GM23338 (cell line): ENCODE data around the gene YIF1A. TPM values are rescaled to one million over a fixed set of nuclear protein-coding genes. Genes with fewer than 3 reads are reported as not detected.

ENCODE experiments used
- ATAC-seq: fragments of 200-7000 bp; cut with Tn5 transposase; 3 replicates; pipeline ENCODE4 v1.9.1; 2020
- DNase-seq: peaks from one replicate; pipeline ENCODE4 v3.0.0-alpha.2; 2015; ENCODE audit warnings: low spot score
- H2AFZ ChIP-seq: fragments of 200-600 bp; sonication (generic); 2 replicates; pipeline ENCODE4 v1.8.0; 2016; ENCODE audit warnings: antibody characterized with exemption, mild to moderate bottlenecking, moderate library complexity
- H3F3A ChIP-seq: fragments of 200-600 bp; sonication (generic); replicated peaks from 2 replicates; pipeline ENCODE4 v1.8.0; 2017; ENCODE audit warnings: antibody characterized with exemption, mixed run types, low read depth
- H3K27ac ChIP-seq: fragments of 200-600 bp; sonication (generic); 2 replicates; pipeline ENCODE4 v1.6.1; 2016; ENCODE audit warnings: low read depth
- H3K27me3 ChIP-seq: fragments of 200-600 bp; sonication (generic); 2 replicates; pipeline ENCODE4 v1.8.0; 2016; ENCODE audit warnings: mild to moderate bottlenecking, mixed run types, moderate library complexity; ENCODE audit not compliant: insufficient read depth
- H3K36me3 ChIP-seq: fragments of 200-600 bp; sonication (generic); 2 replicates; pipeline ENCODE4 v1.8.0; 2016; ENCODE audit warnings: mild to moderate bottlenecking; ENCODE audit not compliant: insufficient read depth
- H3K4me1 ChIP-seq: fragments of 200-600 bp; sonication (generic); 2 replicates; pipeline ENCODE4 v1.8.0; 2016; ENCODE audit warnings: mild to moderate bottlenecking, moderate library complexity; ENCODE audit not compliant: insufficient read depth
- H3K4me2 ChIP-seq: fragments of 200-600 bp; sonication (generic); 2 replicates; pipeline ENCODE4 v1.7.1; 2017; ENCODE audit warnings: mixed run types
- H3K4me3 ChIP-seq: fragments of 200-600 bp; sonication (generic); 2 replicates; pipeline ENCODE4 v1.6.1; 2016; ENCODE audit warnings: mixed run types
- H3K79me2 ChIP-seq: fragments of 200-600 bp; sonication (generic); replicated peaks from 2 replicates; pipeline ENCODE4 v1.8.0; 2017; ENCODE audit warnings: mild to moderate bottlenecking; ENCODE audit not compliant: insufficient read depth
- H3K9me2 ChIP-seq: fragments of 200-600 bp; sonication (generic); 2 replicates; pipeline ENCODE4 v1.8.0; 2017; ENCODE audit not compliant: insufficient read depth
- H4K20me1 ChIP-seq: fragments of 200-600 bp; sonication (generic); replicated peaks from 2 replicates; pipeline ENCODE4 v1.8.0; 2017; ENCODE audit warnings: mild to moderate bottlenecking; ENCODE audit not compliant: insufficient read depth
- H3K27ac Mint-ChIP-seq: 2 replicates; pipeline ENCODE4 v1.8.0; 2020; ENCODE audit warnings: inconsistent platforms, mild to moderate bottlenecking, moderate library complexity, mixed read lengths
- H3K27me3 Mint-ChIP-seq: 3 replicates; pipeline ENCODE4 v1.8.0; 2022; ENCODE audit warnings: low read depth, mild to moderate bottlenecking, moderate library complexity, mixed read lengths, inconsistent platforms; ENCODE audit not compliant: insufficient read depth, poor library complexity
- H3K36me3 Mint-ChIP-seq: 3 replicates; pipeline ENCODE4 v1.8.0; 2021; ENCODE audit warnings: low read depth, mild to moderate bottlenecking, inconsistent platforms, moderate library complexity, mixed read lengths
- H3K4me1 Mint-ChIP-seq: 3 replicates; pipeline ENCODE4 v1.8.0; 2020; ENCODE audit warnings: mild to moderate bottlenecking, inconsistent platforms, mixed read lengths
- H3K4me3 Mint-ChIP-seq: 3 replicates; pipeline ENCODE4 v1.8.0; 2021; ENCODE audit warnings: moderate library complexity, mild to moderate bottlenecking, inconsistent platforms, mixed read lengths
- H3K9me3 Mint-ChIP-seq: 3 replicates; pipeline ENCODE4 v1.8.0; 2020; ENCODE audit warnings: moderate library complexity, mild to moderate bottlenecking, inconsistent platforms, mixed read lengths
- CREB1 ChIP-seq: fragments of 250-450 bp; sonication (Bioruptor Pico); IDR thresholded peaks from 2 replicates; pipeline ENCODE4 v1.5.0; 2020; ENCODE audit warnings: low read depth, mild to moderate bottlenecking, moderate library complexity
- CTCF ChIP-seq, 2 experiments: fragments of 200-600 bp in 1 of 2; sonication (generic) in 1 of 2; conservative IDR thresholded peaks; 2 replicates each; pipeline versions ENCODE4 v1.5.1 to v1.6.1; 2016 to 2017; ENCODE audit warnings: antibody characterized with exemption in 2 of 2, low read depth in 2 of 2, mild to moderate bottlenecking in 2 of 2, moderate library complexity in 1 of 2
- ETS1 ChIP-seq: IDR thresholded peaks from 2 replicates; pipeline ENCODE4 v1.6.1; 2016; ENCODE audit warnings: antibody characterized with exemption
- EZH2 ChIP-seq: fragments of 200-600 bp; sonication (generic); IDR thresholded peaks from one replicate; pipeline ENCODE4 v1.8.0; 2017; ENCODE audit warnings: antibody characterized with exemption, mild to moderate bottlenecking, low read depth; ENCODE audit not compliant: unreplicated experiment
- EZH2phosphoT487 ChIP-seq: fragments of 200-600 bp; sonication (generic); IDR thresholded peaks from one replicate; pipeline ENCODE4 v1.8.1; 2018; ENCODE audit warnings: antibody characterized with exemption; ENCODE audit not compliant: unreplicated experiment
- JUNB ChIP-seq: IDR thresholded peaks from one replicate; pipeline ENCODE4 v1.6.1; 2016; ENCODE audit warnings: antibody characterized with exemption; ENCODE audit not compliant: unreplicated experiment
- REST ChIP-seq: IDR thresholded peaks from one replicate; pipeline ENCODE4 v1.6.1; 2018; ENCODE audit warnings: antibody characterized with exemption; ENCODE audit not compliant: unreplicated experiment
- STAT1 ChIP-seq: IDR thresholded peaks from one replicate; pipeline ENCODE4 v1.6.1; 2016; ENCODE audit warnings: antibody characterized with exemption; ENCODE audit not compliant: unreplicated experiment
- ZNF331 ChIP-seq: fragments of 250-450 bp; sonication (Bioruptor Pico); IDR thresholded peaks from 2 replicates; pipeline ENCODE4 v1.5.0; 2020; ENCODE audit warnings: low read depth, mild to moderate bottlenecking, moderate library complexity
- polyA plus RNA-seq: library from polyadenylated mRNA; unstranded; fragments of >200 nt; fragmentation: Nextera tagmentation; extraction: Ambion mirVana; gene quantifications from 2 replicates; pipeline ENCODE4 v1.2.1, GENCODE V29; 2016
- total RNA-seq: library from RNA; depleted of rRNA; stranded (reverse); fragments of >200 nt; shearing (Covaris generic); gene quantifications from 2 replicates; pipeline ENCODE4 v1.2.3, GENCODE V29; 2014

YIF1A gene
- total and polyA plus RNA-seq, 2 experiments from 2014 or later = 75.6 to 87.0 TPM

GRCh38 chr11:66311965-66312548 is 23.1 kb upstream of the YIF1A start:
- TF ChIP-seq JUNB (no peak), CREB1 (CRISPR knock-in tag) (peak; percentile 63), ZNF331 (CRISPR knock-in tag) (no peak), EZH2 (no peak), EZH2phosphoT487 (no peak), CTCF (conservative IDR thresholded peaks at IDR 0.05; ENCODE audit: low read depth in 2 of 2) (peak; percentile 88 to 93)
- Mint-ChIP-seq H3K4me3 (peak overlapping the region; percentile 81), H3K36me3 (peaks cover 2% of the 10 kb centered on the region; the same call in 1 of the 3 replicates), H3K9me3 (no peaks in the 10 kb centered on the region), H3K4me1 (peaks cover 25% of the 10 kb centered on the region), H3K27ac (peak overlapping the region; percentile 97), H3K27me3 (peaks cover 9% of the 10 kb centered on the region)
- no peaks in the 10 kb centered on the region for H3K36me3 ChIP-seq
- peak overlapping the region; percentile 90 for H3K4me2 ChIP-seq
- ATAC-seq (peak; percentile 55), DNase-seq (peak; percentile 94)
- H3K27me3 ChIP-seq = no peaks in the 10 kb centered on the region
- H3K27ac ChIP-seq = peak overlapping the region; percentile 92
- peak overlapping the region; percentile 99 for H2AFZ ChIP-seq
- H3F3A ChIP-seq = peaks cover 12% of the 10 kb centered on the region; the same call in 1 of the 2 replicates
- no peaks in the 10 kb centered on the region for H3K79me2 ChIP-seq
- H4K20me1 ChIP-seq = no peaks in the 10 kb centered on the region
- H3K4me1 ChIP-seq = peaks cover 17% of the 10 kb centered on the region
- H3K9me2 ChIP-seq = no peaks in the 10 kb centered on the region
- H3K4me3 ChIP-seq = peak overlapping the region; percentile 84

- Histone ChIP-seq H3K36me3 (no peaks in the 10 kb centered on the region), H3K4me2 (peak overlapping the region; percentile 90), H3K79me2 (no peaks in the 10 kb centered on the region), H3K4me3 (peak overlapping the region; percentile 84), H3K27ac (no peak overlapping the region), H3K27me3 (no peaks in the 10 kb centered on the region), H3K9me2 (no peaks in the 10 kb centered on the region), H2AFZ (peak overlapping the region; percentile 99), H3K4me1 (peaks cover 17% of the 10 kb centered on the region), H3F3A (peaks cover 12% of the 10 kb centered on the region; the same call in 1 of the 2 replicates), H4K20me1 (no peaks in the 10 kb centered on the region)
- Mint-ChIP-seq H3K4me3 (peak overlapping the region; percentile 81), H3K9me3 (no peaks in the 10 kb centered on the region), H3K36me3 (peaks cover 2% of the 10 kb centered on the region; the same call in 1 of the 3 replicates), H3K4me1 (peaks cover 25% of the 10 kb centered on the region), H3K27ac (peak overlapping the region; percentile 97), H3K27me3 (peaks cover 10% of the 10 kb centered on the region)
- DNase-seq (peak; percentile 67), ATAC-seq (peak; percentile 3)
- TF ChIP-seq ETS1 = no peak
- no peak for TF ChIP-seq STAT1
- TF ChIP-seq ZNF331 (CRISPR knock-in tag) = no peak
- TF ChIP-seq REST = no peak
These were observed 22.6 kb upstream of the YIF1A start for GRCh38 chr11:66311470-66311964.
